ENCODE data around the gene EXOC3L1. TPM values are rescaled to one million over a fixed set of nuclear protein-coding genes. Genes with fewer than 3 reads are reported as not detected.

Gene EXOC3L1
- total RNA-seq, 6 donors from 2014 or later = 4.6 to 20.8 (median 10.8) TPM

DNA sequence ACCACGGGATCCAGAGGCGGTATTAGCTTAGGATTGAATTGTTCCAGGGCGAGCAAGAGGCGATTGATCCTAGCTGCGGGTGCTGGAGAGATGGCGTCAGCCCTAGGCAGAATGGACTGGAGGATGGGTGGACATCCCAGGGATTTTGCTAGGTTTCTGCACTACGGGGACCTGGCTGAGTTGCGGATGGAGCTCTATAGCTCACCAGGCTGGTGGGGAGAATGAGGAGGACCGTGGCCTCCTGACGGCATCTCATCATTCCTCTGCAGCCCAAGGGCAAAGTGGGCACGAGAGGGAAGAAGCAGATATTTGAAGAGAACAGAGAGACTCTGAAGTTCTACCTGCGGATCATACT is 37.6 kb upstream of the EXOC3L1 start:
- 10 to 12% methylated on average over 11 to 12 of the region's 12 CpGs for WGBS, 2 donors
- TF ChIP-seq EP300 (IDR thresholded peaks at IDR 0.05) = no peak
- DNase-seq (no peak), ATAC-seq (ENCODE audit: low FRiP score in 2 of 2) (no peak)
- Histone ChIP-seq H3K36me3 (peaks cover 36 to 46% (median 42%) of the 10 kb centered on the region in 4 donors), H3K27me3 (no peaks in the 10 kb centered on the region), H3K27ac (peak overlapping the region; percentile 81 to 91 (median 88)), H3K4me1 (peaks cover 17 to 40% (median 29%) of the 10 kb centered on the region in 4 donors), H3K4me3 (peak overlapping the region; percentile 78 to 99 (median 90)), H3K9me3 (no peaks in the 10 kb centered on the region)

DNA sequence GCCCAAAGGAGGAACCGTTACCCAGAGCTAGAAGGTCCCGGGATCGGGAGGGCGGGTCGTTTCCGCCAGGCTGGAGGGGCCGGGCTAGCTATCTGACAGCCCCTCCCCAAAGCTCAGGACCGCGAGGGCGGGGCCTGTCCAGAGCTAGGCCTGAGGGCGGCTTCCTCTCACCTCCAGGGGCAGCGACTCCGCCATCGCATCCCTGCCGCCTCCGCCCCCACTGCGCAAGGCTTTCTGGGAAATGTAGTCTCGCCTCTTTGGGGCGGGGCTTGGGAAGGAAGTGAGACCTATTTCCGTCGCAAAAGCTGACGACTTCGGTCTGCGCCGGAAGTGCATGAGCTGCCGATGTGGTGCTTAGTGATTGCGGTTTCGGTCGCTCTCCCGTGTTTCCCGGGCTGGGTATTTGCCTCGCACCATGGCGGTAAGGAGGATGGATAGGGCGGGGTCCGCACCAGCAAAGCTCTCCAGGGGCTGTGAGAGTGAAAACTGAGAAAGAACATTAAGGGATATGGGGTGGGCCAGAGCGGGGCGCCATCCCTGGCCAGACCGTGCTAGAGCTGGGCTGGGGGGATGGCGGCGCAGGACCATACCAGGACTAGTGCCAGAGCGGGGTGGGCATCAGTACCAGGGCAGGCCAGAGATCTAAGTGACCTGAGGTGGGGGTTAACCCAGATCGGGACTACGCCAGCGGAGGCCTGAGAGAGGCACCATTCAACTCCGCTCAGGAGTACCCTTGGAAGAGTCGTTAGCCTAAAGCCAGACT is 37.0 kb upstream of the EXOC3L1 start, which contains the start of gene TMEM208:
Gene TMEM208, plus strand, starts transcription at position 327 of the 763 bp plus-strand sequence. Its CDS starts 89 bp downstream, at position 416.
- Histone ChIP-seq H3K4me1 (peaks cover 17 to 40% (median 29%) of the 10 kb centered on the region in 4 donors), H3K27ac (peak within 1 kb of the TSS; percentile 81 to 91 (median 88)), H3K36me3 (peaks cover 35 to 41% (median 39%) of the 10 kb centered on the region in 4 donors), H3K9me3 (no peaks in the 10 kb centered on the region), H3K27me3 (no peaks in the 10 kb centered on the region), H3K4me3 (peak within 1 kb of the TSS; percentile 78 to 99 (median 90))
- 0 to 1% methylated on average over 25 to 41 of the region's 46 CpGs for WGBS, 2 donors
- peak; percentile 95 to 98 for DNase-seq
- TF ChIP-seq, protein P1, sequence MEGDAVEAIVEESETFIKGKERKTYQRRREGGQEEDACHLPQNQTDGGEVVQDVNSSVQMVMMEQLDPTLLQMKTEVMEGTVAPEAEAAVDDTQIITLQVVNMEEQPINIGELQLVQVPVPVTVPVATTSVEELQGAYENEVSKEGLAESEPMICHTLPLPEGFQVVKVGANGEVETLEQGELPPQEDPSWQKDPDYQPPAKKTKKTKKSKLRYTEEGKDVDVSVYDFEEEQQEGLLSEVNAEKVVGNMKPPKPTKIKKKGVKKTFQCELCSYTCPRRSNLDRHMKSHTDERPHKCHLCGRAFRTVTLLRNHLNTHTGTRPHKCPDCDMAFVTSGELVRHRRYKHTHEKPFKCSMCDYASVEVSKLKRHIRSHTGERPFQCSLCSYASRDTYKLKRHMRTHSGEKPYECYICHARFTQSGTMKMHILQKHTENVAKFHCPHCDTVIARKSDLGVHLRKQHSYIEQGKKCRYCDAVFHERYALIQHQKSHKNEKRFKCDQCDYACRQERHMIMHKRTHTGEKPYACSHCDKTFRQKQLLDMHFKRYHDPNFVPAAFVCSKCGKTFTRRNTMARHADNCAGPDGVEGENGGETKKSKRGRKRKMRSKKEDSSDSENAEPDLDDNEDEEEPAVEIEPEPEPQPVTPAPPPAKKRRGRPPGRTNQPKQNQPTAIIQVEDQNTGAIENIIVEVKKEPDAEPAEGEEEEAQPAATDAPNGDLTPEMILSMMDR (IDR thresholded peaks at IDR 0.05) = peak in 5 of 6 experiments; percentile 18 to 57 (median 54)
- TF ChIP-seq POLR2A (IDR thresholded peaks at IDR 0.05) = peak in 2 of 4 donors; percentile 67 to 83
- peak; percentile 99 for TF ChIP-seq POLR2AphosphoS5 (IDR thresholded peaks at IDR 0.05)
- peak in 1 of 4 donors; percentile 72 for TF ChIP-seq EP300 (IDR thresholded peaks at IDR 0.05)
- ATAC-seq (ENCODE audit: low FRiP score in 2 of 2) = peak; percentile 97 to 98

DNA sequence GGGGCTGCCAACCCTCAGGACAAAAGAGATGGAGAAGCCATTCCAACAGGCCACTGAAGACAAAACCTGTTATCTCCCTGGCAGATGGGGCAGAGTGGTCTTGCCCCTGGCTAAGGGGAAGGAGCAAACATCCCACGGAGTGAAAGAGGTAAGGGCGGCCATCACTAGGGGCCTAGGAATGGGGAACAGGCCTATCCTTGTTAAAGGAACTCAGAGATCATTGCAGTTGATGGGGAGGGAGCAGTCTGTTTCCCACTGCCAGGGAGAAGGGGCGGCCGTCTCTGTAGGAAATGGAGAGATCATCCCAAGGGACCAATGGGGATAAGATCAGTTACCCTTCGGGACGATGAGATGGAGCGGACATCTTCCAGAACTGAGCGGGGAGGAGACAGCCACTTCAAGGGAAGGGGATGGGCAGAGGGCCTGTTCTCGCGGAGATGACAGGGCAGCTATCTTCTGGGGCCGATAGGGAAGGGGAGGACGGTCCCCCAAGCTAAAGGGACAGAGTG is 36.4 kb upstream of the EXOC3L1 start:
- Histone ChIP-seq H3K27me3 (no peaks in the 10 kb centered on the region), H3K4me3 (peak overlapping the region; percentile 38 to 99 (median 90)), H3K4me1 (peaks cover 17 to 40% (median 29%) of the 10 kb centered on the region in 4 donors), H3K36me3 (peaks cover 29 to 34% (median 33%) of the 10 kb centered on the region in 4 donors), H3K27ac (peak overlapping the region; percentile 81 to 91 (median 88)), H3K9me3 (no peaks in the 10 kb centered on the region)
- WGBS, 2 donors = 12 to 16% methylated on average over 11 to 12 of the region's 12 CpGs
- TF ChIP-seq, protein P1 (IDR thresholded peaks at IDR 0.05) = no peak
- TF ChIP-seq POLR2AphosphoS5 (IDR thresholded peaks at IDR 0.05) = no peak
- no peak for TF ChIP-seq POLR2A (IDR thresholded peaks at IDR 0.05)
- TF ChIP-seq EP300 (IDR thresholded peaks at IDR 0.05) = no peak
- DNase-seq (no peak), ATAC-seq (ENCODE audit: low FRiP score in 2 of 2) (peak in 1 of 2 donors; percentile 1)

DNA sequence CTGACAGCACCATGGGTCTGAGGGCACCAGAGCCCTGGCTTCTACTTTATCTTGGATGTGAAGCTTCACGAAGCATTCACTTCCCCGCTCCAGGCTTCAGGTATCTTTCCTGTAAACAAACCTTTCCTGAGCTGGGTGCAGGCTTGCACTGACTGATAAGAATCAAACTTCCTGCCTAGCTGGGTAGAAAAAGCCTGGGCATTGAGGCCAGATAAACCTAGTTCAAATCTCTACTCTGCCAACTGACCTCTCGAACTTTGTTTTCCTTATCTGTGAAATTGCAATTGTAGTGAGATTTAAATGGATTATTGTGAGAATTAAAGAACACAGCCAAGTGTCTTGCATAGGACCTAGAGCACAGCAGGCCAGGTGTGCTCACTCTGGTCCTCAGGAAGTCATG is 34.1 kb upstream of the EXOC3L1 start:
- no peak for ATAC-seq (ENCODE audit: low FRiP score in 2 of 2)
- H3K4me1 ChIP-seq = peaks cover 17 to 40% (median 29%) of the 10 kb centered on the region in 4 donors
- DNase-seq = no peak
- H3K9me3 ChIP-seq = no peaks in the 10 kb centered on the region
- H3K4me3 ChIP-seq = no peak overlapping the region
- 44 to 53% methylated on average over 1 to 3 of the region's 3 CpGs for WGBS, 2 donors
- H3K27ac ChIP-seq = peak overlapping the region in 2 of 4 donors; percentile 53 to 64
- no peak for TF ChIP-seq POLR2A (IDR thresholded peaks at IDR 0.05)
- TF ChIP-seq, protein P1 (IDR thresholded peaks at IDR 0.05) = no peak
- no peak for TF ChIP-seq POLR2AphosphoS5 (IDR thresholded peaks at IDR 0.05)
- no peak for TF ChIP-seq EP300 (IDR thresholded peaks at IDR 0.05)
- H3K36me3 ChIP-seq = peaks cover 7 to 11% (median 9%) of the 10 kb centered on the region in 4 donors
- no peaks in the 10 kb centered on the region for H3K27me3 ChIP-seq
